Measurements from ENCODE around the gene CA11.

DNA sequence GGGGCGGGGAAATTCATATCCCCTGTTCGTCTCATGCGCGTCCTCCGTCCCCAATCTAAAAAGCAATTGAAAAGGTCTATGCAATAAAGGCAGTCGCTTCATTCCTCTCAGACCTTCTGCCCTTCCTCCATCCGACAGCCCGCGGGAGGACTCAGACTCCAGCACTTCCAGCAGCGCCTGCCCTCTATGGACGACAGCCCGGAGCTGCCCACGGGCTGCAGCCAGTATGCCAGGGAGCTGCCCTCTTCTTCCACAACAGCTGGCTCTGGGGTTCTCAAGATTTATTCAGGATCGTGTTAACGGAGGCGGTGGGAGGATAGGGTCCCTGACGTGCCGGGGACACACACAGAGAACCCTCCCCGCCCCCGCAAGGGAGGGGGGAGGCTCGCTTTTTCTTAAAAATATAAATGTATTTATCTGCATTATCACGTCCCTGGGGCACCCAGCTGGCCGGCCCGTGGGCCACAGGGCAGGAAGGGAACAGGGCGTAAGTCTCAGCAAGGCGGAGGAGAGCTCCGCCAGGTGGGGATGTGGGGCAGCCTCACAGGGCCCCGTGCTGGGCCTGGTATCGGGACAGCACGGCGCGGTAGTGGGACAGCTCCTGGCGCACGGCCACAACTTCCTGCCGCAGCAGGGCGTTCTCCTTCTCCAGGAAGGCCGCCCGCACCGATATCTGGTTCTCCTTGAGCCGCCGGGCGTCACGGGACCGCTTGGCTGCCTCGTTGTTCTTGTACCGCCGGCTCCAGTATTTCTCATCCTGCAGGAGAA lies 15.5 kb downstream of the CA11 start:
- TF ChIP-seq CTCF (IDR thresholded peaks at IDR 0.05; ENCODE audit: insufficient read depth, low read depth, low read length): no peak
- TF ChIP-seq EZH2 (IDR thresholded peaks at IDR 0.05; ENCODE audit: insufficient read depth, low read length): no peak
